ENCODE results near the gene PIGR. TPM values are rescaled to one million over a fixed set of nuclear protein-coding genes. Genes with fewer than 3 reads are reported as not detected.
"Not testable (repeated sequence)": the region's sequence is repeated elsewhere in the genome, so short reads cannot be mapped to it uniquely, and the experiment has no call there.

PIGR gene
- total RNA-seq, 1 donor, result not detected

GRCh38 chr1:206935491-206936067 is 10.7 kb downstream of the PIGR start:
- peak in 2 of 3 donors; percentile 77 to 85 for DNase-seq (ENCODE audit: low read depth in 2 of 3, low spot score in 2 of 3)

GRCh38 chr1:206933333-206933945 is 12.8 kb downstream of the PIGR start:
- DNase-seq (ENCODE audit: low read depth in 2 of 3, low spot score in 2 of 3), result peak in 2 of 3 donors; percentile 53 to 58

- DNase-seq (ENCODE audit: low read depth in 2 of 3, low spot score in 2 of 3), result no peak
Observed at GRCh38 chr1:206932177-206932576, 14.1 kb downstream of the PIGR start.

- DNase-seq (ENCODE audit: low read depth in 2 of 3, low spot score in 2 of 3), result no peak
Observed at GRCh38 chr1:206931709-206932108, 14.6 kb downstream of the PIGR start.

GRCh38 chr1:206930210-206930798 is 16.0 kb downstream of the PIGR start:
- DNase-seq (ENCODE audit: low read depth in 2 of 3, low spot score in 2 of 3), result peak in 1 of 3 donors; percentile 41

GRCh38 chr1:206929524-206929923 is 16.7 kb downstream of the PIGR start:
- DNase-seq (ENCODE audit: low read depth in 2 of 3, low spot score in 2 of 3), result no peak

- DNase-seq (ENCODE audit: low read depth in 2 of 3, low spot score in 2 of 3), result no peak
Observed at GRCh38 chr1:206926286-206926685, 20.0 kb downstream of the PIGR start.

- DNase-seq (ENCODE audit: low read depth in 2 of 3, low spot score in 2 of 3), result no peak
Observed at GRCh38 chr1:206925106-206925736, 21.0 kb downstream of the PIGR start.

GRCh38 chr1:206924592-206925105 is 21.6 kb downstream of the PIGR start:
- no peak for DNase-seq (ENCODE audit: low read depth in 2 of 3, low spot score in 2 of 3)

- not testable (repeated sequence) for DNase-seq (ENCODE audit: low read depth in 2 of 3, low spot score in 2 of 3)
Observed at GRCh38 chr1:206923961-206924557, 22.2 kb downstream of the PIGR start.

GRCh38 chr1:206923009-206923960 is 23.0 kb downstream of the PIGR start:
- DNase-seq (ENCODE audit: low read depth in 2 of 3, low spot score in 2 of 3), result peak; percentile 40 to 93 (median 74)

GRCh38 chr1:206922524-206922923 is 23.7 kb downstream of the PIGR start:
- DNase-seq (ENCODE audit: low read depth in 2 of 3, low spot score in 2 of 3), result no peak

- DNase-seq (ENCODE audit: low read depth in 2 of 3, low spot score in 2 of 3), result peak in 2 of 3 donors; percentile 71 to 86
Observed at GRCh38 chr1:206921772-206922265, 24.4 kb downstream of the PIGR start, which contains the start of gene FCMR. Gene FCMR (minus strand): TSS chr1:206921941. CDS start chr1:206921854, 87 bp downstream.

GRCh38 chr1:206918076-206918475 is 28.2 kb downstream of the PIGR start:
- DNase-seq (ENCODE audit: low read depth in 2 of 3, low spot score in 2 of 3), result no peak

- DNase-seq (ENCODE audit: low read depth in 2 of 3, low spot score in 2 of 3), result no peak
Observed at GRCh38 chr1:206916000-206916709, 30.1 kb downstream of the PIGR start.

- no peak for DNase-seq (ENCODE audit: low read depth in 2 of 3, low spot score in 2 of 3)
Observed at GRCh38 chr1:206915030-206915735, 31.1 kb downstream of the PIGR start.

GRCh38 chr1:206913766-206914537 is 32.3 kb downstream of the PIGR start:
- no peak for DNase-seq (ENCODE audit: low read depth in 2 of 3, low spot score in 2 of 3)

All from hematopoietic multipotent progenitor cell (in vitro differentiated cells).